ENCODE measurements around the gene LIX1. TPM values are rescaled to one million over a fixed set of nuclear protein-coding genes. Genes with fewer than 3 reads are reported as not detected.

The LIX1 gene
- total RNA-seq, result under 0.01 TPM in 1 of 2 replicates, not detected in the other

GRCh38 chr5:97142521-97143254, at the start of gene LIX1:
TSS of gene LIX1 (minus strand) at chr5:97142611. CDS start at chr5:97142576, 35 bp downstream.

GRCh38 chr5:97183100-97183929, 40.9 kb upstream of the LIX1 start, which contains the start of gene RIOK2:
TSS of gene RIOK2 (minus strand) at chr5:97183247. CDS start at chr5:97183191, 56 bp downstream.

Other genes with a start within 250 kb of the LIX1 start
- gene LNPEP, start 206.5 kb downstream of the LIX1 start, total RNA-seq, result 20.4 and 22.8 TPM in 2 replicates
- gene RIOK2, start 40.6 kb upstream of the LIX1 start, total RNA-seq, result 12.4 and 19.7 TPM in 2 replicates